HCT116 (cell line): ENCODE measurements around the gene MOB3A.

Experiments
- ATF3 ChIP-seq: IDR thresholded peaks from 2 replicates; pipeline ENCODE4 v1.6.1; 2012
- CEBPB ChIP-seq: IDR thresholded peaks from 2 replicates; pipeline ENCODE4 v1.6.1; 2012; ENCODE audit warnings: low read depth
- CTCF ChIP-seq, 3 experiments: fragments of 200-600 bp in 1 of 3; sonication (generic) in 1 of 3; IDR thresholded peaks in 2 of 3; conservative IDR thresholded peaks in 1 of 3; 2 replicates each; pipeline ENCODE4 v1.5.1; 2012 to 2017; ENCODE audit warnings: low read depth in 2 of 3, low read length in 2 of 3, antibody characterized with exemption in 1 of 3, borderline replicate concordance in 1 of 3, control low read depth in 1 of 3, mild to moderate bottlenecking in 1 of 3, mixed read lengths in 1 of 3, mixed run types in 1 of 3, moderate library complexity in 1 of 3; ENCODE audit not compliant: insufficient read depth in 1 of 3
- EGR1 ChIP-seq: IDR thresholded peaks from 2 replicates; pipeline ENCODE4 v1.6.1; 2012; ENCODE audit warnings: low read depth
- EZH2 ChIP-seq: fragments of 200-600 bp; sonication (generic); IDR thresholded peaks from 2 replicates; pipeline ENCODE4 v1.6.1; 2017; ENCODE audit warnings: antibody characterized with exemption, mixed run types
- EZH2phosphoT487 ChIP-seq: fragments of 200-600 bp; IDR thresholded peaks from 2 replicates; pipeline ENCODE4 v1.6.1; 2018; ENCODE audit warnings: antibody characterized with exemption, borderline replicate concordance
- MAX ChIP-seq: IDR thresholded peaks from 2 replicates; pipeline ENCODE4 v1.6.1; 2012
- POLR2A ChIP-seq: IDR thresholded peaks from 2 replicates; pipeline ENCODE4 v1.7.0; 2011; ENCODE audit warnings: borderline replicate concordance; ENCODE audit not compliant: insufficient read depth, insufficient read length; ENCODE audit errors: extremely low read depth
- POLR2AphosphoS5 ChIP-seq: IDR thresholded peaks from 2 replicates; pipeline ENCODE4 v1.6.1; 2011; ENCODE audit warnings: mild to moderate bottlenecking, low read depth, low read length, moderate library complexity
- RAD21 ChIP-seq: IDR thresholded peaks from 2 replicates; pipeline ENCODE4 v1.6.1; 2012; ENCODE audit warnings: low read depth, mild to moderate bottlenecking
- REST ChIP-seq: IDR thresholded peaks from 2 replicates; pipeline ENCODE4 v1.6.1; 2012; ENCODE audit warnings: low read depth
- SRF ChIP-seq: IDR thresholded peaks from 2 replicates; pipeline ENCODE4 v1.6.1; 2012; ENCODE audit warnings: low read depth
- TCF7L2 ChIP-seq: IDR thresholded peaks from 2 replicates; pipeline ENCODE4 v1.7.0; 2011; ENCODE audit warnings: borderline replicate concordance, inconsistent platforms; ENCODE audit not compliant: insufficient read depth, insufficient read length; ENCODE audit errors: extremely low read depth
- ZNF274 ChIP-seq: fragments of 200-500 bp; sonication (Bioruptor generic); IDR thresholded peaks from 2 replicates; pipeline ENCODE4 v1.6.1; 2014; ENCODE audit warnings: mild to moderate bottlenecking, low read depth, low read length, inconsistent platforms

- TF ChIP-seq CTCF (IDR thresholded peaks at IDR 0.05 in 2 of 3, conservative IDR thresholded peaks at IDR 0.05 in 1 of 3; ENCODE audit: borderline replicate concordance in 1 of 3, insufficient read depth in 1 of 3, low read depth in 2 of 3, low read length in 2 of 3) (no peak), POLR2A (no peak), EZH2phosphoT487 (no peak), MAX (no peak), ATF3 (no peak), ZNF274 (no peak), POLR2AphosphoS5 (no peak), SRF (no peak), RAD21 (no peak), EZH2 (no peak), EGR1 (no peak), TCF7L2 (no peak), CEBPB (no peak), REST (no peak)
Observed at GRCh38 chr19:2046046-2046907, 49.8 kb downstream of the MOB3A start.
